Hepatocyte (in vitro differentiated cells): ENCODE data around the gene SLC30A3.

Experiments
- EZH2 ChIP-seq: fragments of 200-600 bp; sonication (generic); IDR thresholded peaks from 2 replicates; pipeline ENCODE4 v1.6.1; 2016; ENCODE audit warnings: antibody characterized with exemption, mild to moderate bottlenecking, borderline replicate concordance
- TF ChIP-seq, protein P1 (sequence below): fragments of 200-600 bp; sonication (generic); IDR thresholded peaks from 2 replicates; pipeline ENCODE4 v1.5.1; 2016; ENCODE audit warnings: antibody characterized with exemption, mild to moderate bottlenecking; ENCODE audit not compliant: poor library complexity

DNA sequence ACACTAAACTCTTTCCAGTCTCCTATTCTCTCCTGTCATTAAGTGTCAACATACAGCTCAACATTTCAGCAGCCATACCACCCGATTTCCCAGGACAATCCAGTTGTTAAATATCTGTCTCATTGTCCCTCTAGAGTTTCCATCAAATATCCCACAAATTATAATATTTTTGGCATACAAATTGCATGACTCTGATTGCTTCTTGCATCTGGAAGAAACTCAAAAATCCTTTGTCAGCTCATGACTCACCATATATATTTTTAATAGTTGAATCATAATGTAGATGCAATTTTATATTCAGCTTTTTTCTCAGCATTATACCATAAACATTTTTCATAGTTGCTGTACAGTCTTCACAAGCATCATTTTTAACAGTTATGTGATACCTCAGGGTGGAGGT lies 7.2 kb downstream of the SLC30A3 start:
- TF ChIP-seq, protein P1, sequence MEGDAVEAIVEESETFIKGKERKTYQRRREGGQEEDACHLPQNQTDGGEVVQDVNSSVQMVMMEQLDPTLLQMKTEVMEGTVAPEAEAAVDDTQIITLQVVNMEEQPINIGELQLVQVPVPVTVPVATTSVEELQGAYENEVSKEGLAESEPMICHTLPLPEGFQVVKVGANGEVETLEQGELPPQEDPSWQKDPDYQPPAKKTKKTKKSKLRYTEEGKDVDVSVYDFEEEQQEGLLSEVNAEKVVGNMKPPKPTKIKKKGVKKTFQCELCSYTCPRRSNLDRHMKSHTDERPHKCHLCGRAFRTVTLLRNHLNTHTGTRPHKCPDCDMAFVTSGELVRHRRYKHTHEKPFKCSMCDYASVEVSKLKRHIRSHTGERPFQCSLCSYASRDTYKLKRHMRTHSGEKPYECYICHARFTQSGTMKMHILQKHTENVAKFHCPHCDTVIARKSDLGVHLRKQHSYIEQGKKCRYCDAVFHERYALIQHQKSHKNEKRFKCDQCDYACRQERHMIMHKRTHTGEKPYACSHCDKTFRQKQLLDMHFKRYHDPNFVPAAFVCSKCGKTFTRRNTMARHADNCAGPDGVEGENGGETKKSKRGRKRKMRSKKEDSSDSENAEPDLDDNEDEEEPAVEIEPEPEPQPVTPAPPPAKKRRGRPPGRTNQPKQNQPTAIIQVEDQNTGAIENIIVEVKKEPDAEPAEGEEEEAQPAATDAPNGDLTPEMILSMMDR: no peak
- TF ChIP-seq EZH2: no peak
